Vagina (tissue), 2 donors: ENCODE measurements around the gene HOXB2.

Experiments used
- POLR2A ChIP-seq, 2 donors: fragments of 450-650 bp; IDR thresholded peaks; one replicate each; pipeline ENCODE4 v1.6.1; 2017; ENCODE audit warnings: antibody characterized with exemption in 2 of 2, mild to moderate bottlenecking in 2 of 2, moderate library complexity in 2 of 2
- POLR2AphosphoS5 ChIP-seq, 2 donors: sonication (generic); formaldehyde crosslinking; IDR thresholded peaks; one replicate each; pipeline ENCODE4 v1.9.0; 2017; ENCODE audit warnings: antibody characterized with exemption in 2 of 2, mild to moderate bottlenecking in 2 of 2, low read depth in 1 of 2; ENCODE audit not compliant: insufficient read depth in 1 of 2
- TF ChIP-seq, protein P1 (sequence below), 3 experiments: fragments of 450-650 bp in 2 of 3; fragments of 200-600 bp in 1 of 3; sonication (generic) in 1 of 3; IDR thresholded peaks; one replicate each; pipeline ENCODE4 v1.5.1; 2017 to 2019; ENCODE audit warnings: antibody characterized with exemption in 3 of 3, mild to moderate bottlenecking in 2 of 3, moderate library complexity in 2 of 3

DNA sequence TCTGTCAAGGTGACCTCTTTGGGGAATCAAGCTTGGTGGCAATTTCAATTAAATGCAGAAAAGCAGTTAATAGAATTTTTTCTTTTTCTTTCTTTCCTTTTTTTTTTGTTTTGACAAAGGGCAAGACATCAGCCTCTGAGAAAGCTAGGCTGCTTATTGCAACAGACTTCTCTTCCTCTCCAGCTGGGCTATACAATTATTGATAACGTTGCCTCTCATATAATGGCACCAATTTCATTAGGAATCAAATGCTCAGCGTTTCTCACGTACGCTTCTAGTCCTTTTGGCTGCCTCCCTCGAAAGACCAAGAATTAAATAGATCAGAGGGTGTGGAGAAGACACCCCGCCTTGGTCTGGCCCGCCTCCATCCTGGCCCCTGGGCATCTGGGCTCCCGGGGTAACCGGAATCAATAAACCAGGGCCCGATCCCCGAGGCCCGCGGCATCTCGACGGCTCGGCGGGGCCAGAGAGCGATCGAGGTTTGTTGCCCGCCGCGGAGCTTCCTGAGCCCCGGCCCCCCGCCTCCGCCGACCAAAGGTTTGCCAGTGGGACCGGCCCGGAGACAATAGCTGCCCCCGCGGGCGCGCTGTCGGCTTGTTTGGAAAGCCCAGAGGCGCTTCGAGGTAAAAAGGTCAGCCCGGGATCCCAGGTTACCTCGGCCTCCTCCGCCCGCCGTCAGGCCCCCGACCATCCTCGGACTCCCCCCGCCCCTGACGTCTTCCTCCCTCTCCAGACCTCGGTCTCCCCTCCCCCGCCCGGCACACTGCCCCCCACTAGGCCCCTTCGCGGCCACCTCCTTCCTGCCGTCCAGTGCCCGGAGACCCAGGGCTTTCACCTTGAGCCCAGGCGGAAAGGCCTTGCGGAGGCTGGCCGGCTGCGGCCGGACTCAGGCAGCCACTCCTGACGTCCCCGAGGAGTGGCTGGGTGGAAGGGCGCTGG, 18.0 kb downstream of the HOXB2 start:
- TF ChIP-seq, protein P1, sequence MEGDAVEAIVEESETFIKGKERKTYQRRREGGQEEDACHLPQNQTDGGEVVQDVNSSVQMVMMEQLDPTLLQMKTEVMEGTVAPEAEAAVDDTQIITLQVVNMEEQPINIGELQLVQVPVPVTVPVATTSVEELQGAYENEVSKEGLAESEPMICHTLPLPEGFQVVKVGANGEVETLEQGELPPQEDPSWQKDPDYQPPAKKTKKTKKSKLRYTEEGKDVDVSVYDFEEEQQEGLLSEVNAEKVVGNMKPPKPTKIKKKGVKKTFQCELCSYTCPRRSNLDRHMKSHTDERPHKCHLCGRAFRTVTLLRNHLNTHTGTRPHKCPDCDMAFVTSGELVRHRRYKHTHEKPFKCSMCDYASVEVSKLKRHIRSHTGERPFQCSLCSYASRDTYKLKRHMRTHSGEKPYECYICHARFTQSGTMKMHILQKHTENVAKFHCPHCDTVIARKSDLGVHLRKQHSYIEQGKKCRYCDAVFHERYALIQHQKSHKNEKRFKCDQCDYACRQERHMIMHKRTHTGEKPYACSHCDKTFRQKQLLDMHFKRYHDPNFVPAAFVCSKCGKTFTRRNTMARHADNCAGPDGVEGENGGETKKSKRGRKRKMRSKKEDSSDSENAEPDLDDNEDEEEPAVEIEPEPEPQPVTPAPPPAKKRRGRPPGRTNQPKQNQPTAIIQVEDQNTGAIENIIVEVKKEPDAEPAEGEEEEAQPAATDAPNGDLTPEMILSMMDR (IDR thresholded peaks at IDR 0.05): no peak
- TF ChIP-seq POLR2AphosphoS5 (IDR thresholded peaks at IDR 0.05; ENCODE audit: insufficient read depth in 1 of 2, low read depth in 1 of 2) (no peak), POLR2A (IDR thresholded peaks at IDR 0.05) (no peak)
